ENCODE measurements around the gene NRP2.

Gene NRP2

GRCh38 chr2:205771666-205772065, 89.4 kb downstream of the NRP2 start:
- no peak for DNase-seq (ENCODE audit: low read depth in 2 of 2)

- DNase-seq (ENCODE audit: low read depth in 2 of 2), result no peak
Observed at GRCh38 chr2:205772983-205773382, 90.7 kb downstream of the NRP2 start.

GRCh38 chr2:205773989-205774388, 91.7 kb downstream of the NRP2 start:
- DNase-seq (ENCODE audit: low read depth in 2 of 2), result no peak

GRCh38 chr2:205775097-205775877, 93.0 kb downstream of the NRP2 start:
- no peak for DNase-seq (ENCODE audit: low read depth in 2 of 2)

GRCh38 chr2:205776139-205776538, 93.8 kb downstream of the NRP2 start:
- DNase-seq (ENCODE audit: low read depth in 2 of 2), result peak; percentile 28 to 30

GRCh38 chr2:205776720-205777119, 94.4 kb downstream of the NRP2 start:
- no peak for DNase-seq (ENCODE audit: low read depth in 2 of 2)

GRCh38 chr2:205778356-205778755, 96.1 kb downstream of the NRP2 start:
- DNase-seq (ENCODE audit: low read depth in 2 of 2), result no peak

- DNase-seq (ENCODE audit: low read depth in 2 of 2), result no peak
Observed at GRCh38 chr2:205780645-205781044, 98.3 kb downstream of the NRP2 start.

- no peak for DNase-seq (ENCODE audit: low read depth in 2 of 2)
Observed at GRCh38 chr2:205781244-205781931, 99.1 kb downstream of the NRP2 start.

GRCh38 chr2:205782941-205783340, 100.6 kb downstream of the NRP2 start:
- no peak for DNase-seq (ENCODE audit: low read depth in 2 of 2)

GRCh38 chr2:205783872-205784499, 101.7 kb downstream of the NRP2 start:
- DNase-seq (ENCODE audit: low read depth in 2 of 2), result no peak

GRCh38 chr2:205785507-205786260, 103.4 kb downstream of the NRP2 start:
- no peak for DNase-seq (ENCODE audit: low read depth in 2 of 2)

- no peak for DNase-seq (ENCODE audit: low read depth in 2 of 2)
Observed at GRCh38 chr2:205786976-205787375, 104.7 kb downstream of the NRP2 start.

- no peak for DNase-seq (ENCODE audit: low read depth in 2 of 2)
Observed at GRCh38 chr2:205787761-205788160, 105.5 kb downstream of the NRP2 start.

GRCh38 chr2:205789906-205790305, 107.6 kb downstream of the NRP2 start:
- no peak for DNase-seq (ENCODE audit: low read depth in 2 of 2)

GRCh38 chr2:205792908-205793307, 110.6 kb downstream of the NRP2 start:
- no peak for DNase-seq (ENCODE audit: low read depth in 2 of 2)

GRCh38 chr2:205796805-205797313, 114.6 kb downstream of the NRP2 start:
- DNase-seq (ENCODE audit: low read depth in 2 of 2), result no peak

GRCh38 chr2:205797866-205798265, 115.6 kb downstream of the NRP2 start:
- no peak for DNase-seq (ENCODE audit: low read depth in 2 of 2)

- no peak for DNase-seq (ENCODE audit: low read depth in 2 of 2)
Observed at GRCh38 chr2:205800224-205800623, 117.9 kb downstream of the NRP2 start.

- DNase-seq (ENCODE audit: low read depth in 2 of 2), result no peak
Observed at GRCh38 chr2:205800773-205801172, 118.5 kb downstream of the NRP2 start.

GRCh38 chr2:205802065-205802464, 119.8 kb downstream of the NRP2 start:
- no peak for DNase-seq (ENCODE audit: low read depth in 2 of 2)

GRCh38 chr2:205802941-205803340, 120.6 kb downstream of the NRP2 start:
- no peak for DNase-seq (ENCODE audit: low read depth in 2 of 2)
